ENCODE data around the gene DGKH.
"Not testable (repeated sequence)": the region's sequence is repeated elsewhere in the genome, so short reads cannot be mapped to it uniquely, and the experiment has no call there.

- TF ChIP-seq POLR2A (IDR thresholded peaks at IDR 0.05; ENCODE audit: low read depth); CTCF (IDR thresholded peaks at IDR 0.05); POLR2AphosphoS5 (IDR thresholded peaks at IDR 0.05); EP300 (IDR thresholded peaks at IDR 0.05): not testable (repeated sequence)
Measured at GRCh38 chr13:42163338-42163737, 114.9 kb downstream of the DGKH start.

Data from esophagus muscularis mucosa (tissue), 4 donors.